ENCODE results near the gene SUN3. TPM values are rescaled to one million over a fixed set of nuclear protein-coding genes. Genes with fewer than 3 reads are reported as not detected.

SUN3 gene
- total RNA-seq, 1 donor from 2014 or later = not detected

- intact Hi-C loops (cut with micrococcal nuclease) = no loop called here
- peaks cover 96% of the 10 kb centered on the region for H3K36me3 Mint-ChIP-seq (ENCODE audit: low read depth)
- H3K4me1 Mint-ChIP-seq = peaks cover 13% of the 10 kb centered on the region
- DNase-seq (no peak), ATAC-seq (ENCODE audit: low read depth) (no peak)
- no peak overlapping the region for H3K27ac Mint-ChIP-seq
- no peaks in the 10 kb centered on the region for H3K27me3 Mint-ChIP-seq
- no peak for TF ChIP-seq CTCF (IDR thresholded peaks at IDR 0.05)
- ChIA-PET CTCF (interaction anchor here (1.1 to 1.5 kb wide), 2 partner anchors 21 to 26 kb away, joined by 3 to 4 read pairs; no protein-coding TSS in a partner anchor), POLR2A (no interaction called here)
- no peaks in the 10 kb centered on the region for H3K9me3 Mint-ChIP-seq
- no peak overlapping the region for H3K4me3 Mint-ChIP-seq
These were observed 63.5 kb downstream of the SUN3 start for GRCh38 chr7:47965456-47965855.

- Mint-ChIP-seq H3K4me1 (no peaks in the 10 kb centered on the region), H3K36me3 (ENCODE audit: low read depth) (peaks cover 80% of the 10 kb centered on the region), H3K9me3 (no peaks in the 10 kb centered on the region), H3K27me3 (no peaks in the 10 kb centered on the region), H3K4me3 (no peak overlapping the region), H3K27ac (no peak overlapping the region)
- POLR2A ChIA-PET = no interaction called here
- ATAC-seq (ENCODE audit: low read depth) (no peak), DNase-seq (no peak)
- CTCF ChIA-PET = interaction anchor here (1.9 kb wide), 1 partner anchor 148 kb away, joined by 4 read pairs; no protein-coding TSS in a partner anchor
- no peak for TF ChIP-seq CTCF (IDR thresholded peaks at IDR 0.05)
- intact Hi-C loops (cut with micrococcal nuclease) = no loop called here
These were observed 66.6 kb downstream of the SUN3 start for GRCh38 chr7:47962262-47962661.

GRCh38 chr7:47957156-47957555 lies 71.8 kb downstream of the SUN3 start:
- intact Hi-C loops (cut with micrococcal nuclease) = no loop called here
- Mint-ChIP-seq H3K9me3 (no peaks in the 10 kb centered on the region), H3K36me3 (ENCODE audit: low read depth) (peaks cover 63% of the 10 kb centered on the region), H3K4me3 (no peak overlapping the region), H3K27me3 (no peaks in the 10 kb centered on the region), H3K4me1 (no peaks in the 10 kb centered on the region), H3K27ac (no peak overlapping the region)
- CTCF ChIA-PET = interaction anchor here (1.0 to 1.2 kb wide), 3 partner anchors 12 to 690 kb away, joined by 3 to 5 read pairs (median 3); no protein-coding TSS in a partner anchor
- no peak for TF ChIP-seq CTCF (IDR thresholded peaks at IDR 0.05)
- DNase-seq (no peak), ATAC-seq (ENCODE audit: low read depth) (no peak)
- POLR2A ChIA-PET = no interaction called here

- Mint-ChIP-seq H3K27ac (no peak overlapping the region), H3K4me3 (no peak overlapping the region), H3K36me3 (ENCODE audit: low read depth) (peaks cover 54% of the 10 kb centered on the region), H3K4me1 (no peaks in the 10 kb centered on the region), H3K27me3 (no peaks in the 10 kb centered on the region), H3K9me3 (no peaks in the 10 kb centered on the region)
- intact Hi-C loops (cut with micrococcal nuclease) = no loop called here
- POLR2A ChIA-PET = no interaction called here
- CTCF ChIA-PET = interaction anchor here (1.0 to 1.2 kb wide), 4 partner anchors 11 to 689 kb away, joined by 3 to 5 read pairs (median 3); no protein-coding TSS in a partner anchor
- DNase-seq (no peak), ATAC-seq (ENCODE audit: low read depth) (no peak)
- no peak for TF ChIP-seq CTCF (IDR thresholded peaks at IDR 0.05)
These were observed 72.7 kb downstream of the SUN3 start for GRCh38 chr7:47956220-47956619.

- ATAC-seq (ENCODE audit: low read depth) (no peak), DNase-seq (no peak)
- intact Hi-C loops (cut with micrococcal nuclease) = no loop called here
- Mint-ChIP-seq H3K9me3 (no peaks in the 10 kb centered on the region), H3K27me3 (no peaks in the 10 kb centered on the region), H3K4me3 (no peak overlapping the region), H3K4me1 (no peaks in the 10 kb centered on the region), H3K27ac (no peak overlapping the region), H3K36me3 (ENCODE audit: low read depth) (peaks cover 44% of the 10 kb centered on the region)
- ChIA-PET POLR2A (no interaction called here), CTCF (interaction anchor here (1.1 kb wide), 2 partner anchors 9 to 688 kb away, joined by 3 read pairs; no protein-coding TSS in a partner anchor)
- TF ChIP-seq CTCF (IDR thresholded peaks at IDR 0.05) = no peak
These were observed 74.5 kb downstream of the SUN3 start for GRCh38 chr7:47954231-47954911.

All from activated B cell treated with CpG ODN at 0.5 μM for 24 hours (primary cell).